Endothelial cell (in vitro differentiated cells): Measurements from ENCODE around the gene RHO. TPM values are rescaled to one million over a fixed set of nuclear protein-coding genes. Genes with fewer than 3 reads are reported as not detected.

Source experiments
- DNase-seq: peaks from one replicate; pipeline ENCODE4 v3.0.0; 2021; ENCODE audit warnings: low spot score
- H3K27ac Mint-ChIP-seq: one replicate; pipeline ENCODE4 v1.8.0; 2021; ENCODE audit warnings: mixed read lengths, inconsistent platforms; ENCODE audit not compliant: unreplicated experiment
- H3K27me3 Mint-ChIP-seq: one replicate; pipeline ENCODE4 v1.8.0; 2021; ENCODE audit warnings: mild to moderate bottlenecking, moderate library complexity, mixed read lengths, inconsistent platforms; ENCODE audit not compliant: unreplicated experiment
- H3K36me3 Mint-ChIP-seq: one replicate; pipeline ENCODE4 v1.8.0; 2021; ENCODE audit warnings: mild to moderate bottlenecking, low read depth, mixed read lengths, inconsistent platforms; ENCODE audit not compliant: unreplicated experiment
- H3K4me1 Mint-ChIP-seq: one replicate; pipeline ENCODE4 v1.8.0; 2021; ENCODE audit warnings: mild to moderate bottlenecking, mixed read lengths, inconsistent platforms; ENCODE audit not compliant: unreplicated experiment
- H3K4me3 Mint-ChIP-seq: one replicate; pipeline ENCODE4 v1.8.0; 2021; ENCODE audit warnings: mild to moderate bottlenecking, mixed read lengths, inconsistent platforms; ENCODE audit not compliant: unreplicated experiment
- H3K9me3 Mint-ChIP-seq: one replicate; pipeline ENCODE4 v1.8.0; 2021; ENCODE audit warnings: mixed read lengths, inconsistent platforms; ENCODE audit not compliant: unreplicated experiment
- CTCF ChIP-seq: fragments of 200-600 bp; sonication (generic); IDR thresholded peaks from one replicate; pipeline ENCODE4 v1.5.0; 2021; ENCODE audit warnings: antibody characterized with exemption; ENCODE audit not compliant: unreplicated experiment
- total RNA-seq: library from RNA; stranded (reverse); fragmentation: NEBNext Ultra II Directional; extraction: Animal tissue kit (Norgen Biotek cat#: 25700); gene quantifications from one replicate; pipeline ENCODE4 v1.2.1, GENCODE V29; 2021; ENCODE audit not compliant: unreplicated experiment

The RHO gene
- total RNA-seq, 1 donor from 2014 or later = not detected

- Mint-ChIP-seq H3K27ac (no peak overlapping the region), H3K9me3 (no peaks in the 10 kb centered on the region), H3K27me3 (peaks cover 50% of the 10 kb centered on the region), H3K36me3 (peaks cover 46% of the 10 kb centered on the region), H3K4me1 (peaks cover 23% of the 10 kb centered on the region), H3K4me3 (no peak overlapping the region)
- no peak for TF ChIP-seq CTCF
- no peak for DNase-seq
Observed at GRCh38 chr3:129558772-129559564, 30.5 kb downstream of the RHO start.

GRCh38 chr3:129559565-129560079, 31.2 kb downstream of the RHO start:
- TF ChIP-seq CTCF = no peak
- peaks cover 40% of the 10 kb centered on the region for H3K36me3 Mint-ChIP-seq

GRCh38 chr3:129560269-129560787, 31.9 kb downstream of the RHO start:
- DNase-seq = no peak
- Mint-ChIP-seq H3K27me3 (peaks cover 49% of the 10 kb centered on the region), H3K27ac (peak overlapping the region; percentile 68), H3K9me3 (no peaks in the 10 kb centered on the region), H3K36me3 (peaks cover 36% of the 10 kb centered on the region), H3K4me1 (peaks cover 16% of the 10 kb centered on the region), H3K4me3 (peak overlapping the region; percentile 87)
- TF ChIP-seq CTCF = no peak

More at GRCh38 chr3:129559565-129560079, 31.2 kb downstream of the RHO start:
- no peak for DNase-seq
- Mint-ChIP-seq H3K27me3 (peaks cover 45% of the 10 kb centered on the region), H3K4me3 (no peak overlapping the region), H3K27ac (no peak overlapping the region), H3K9me3 (no peaks in the 10 kb centered on the region), H3K4me1 (peaks cover 17% of the 10 kb centered on the region)

- Mint-ChIP-seq H3K4me1 (peaks cover 16% of the 10 kb centered on the region), H3K4me3 (peak overlapping the region; percentile 87), H3K27ac (peak overlapping the region; percentile 68), H3K36me3 (peaks cover 41% of the 10 kb centered on the region), H3K27me3 (peaks cover 52% of the 10 kb centered on the region), H3K9me3 (no peaks in the 10 kb centered on the region)
- no peak for TF ChIP-seq CTCF
- no peak for DNase-seq
Observed at GRCh38 chr3:129560911-129561594, 32.6 kb downstream of the RHO start.
